ENCODE data around the gene TDRD6. TPM values are rescaled to one million over a fixed set of nuclear protein-coding genes. Genes with fewer than 3 reads are reported as not detected.

The TDRD6 gene
- total RNA-seq, 1 experiment from 2014 or later, result 0.02 TPM

GRCh38 chr6:46684771-46685170 is 2.9 kb upstream of the TDRD6 start:
- no peaks in the 10 kb centered on the region; the same call in 1 of the 2 replicates for H3K27me3 Mint-ChIP-seq (ENCODE audit: low read depth)
- no peaks in the 10 kb centered on the region for H3K4me1 Mint-ChIP-seq
- WGBS (ENCODE audit: extremely low coverage, insufficient read length, low lambda C conversion rate), result no CpG with 5 or more reads among the region's 4 CpGs
- no peak overlapping the region for H2BK5ac ChIP-seq (ENCODE audit: insufficient read length, low read length)
- H4K8ac ChIP-seq (replicated peaks; ENCODE audit: insufficient read length, low read depth, low read length), result no peak overlapping the region
- no peak overlapping the region for H3T11ph ChIP-seq (ENCODE audit: low read length)
- no peaks in the 10 kb centered on the region for H3K4me1 ChIP-seq (ENCODE audit: insufficient read depth, low read length)
- H3K56ac ChIP-seq (ENCODE audit: insufficient read length, low read depth, low read length), result no peak overlapping the region
- no peak overlapping the region for H3K27ac ChIP-seq (ENCODE audit: insufficient read length, low read depth, low read length)
- no peaks in the 10 kb centered on the region for H3K79me1 ChIP-seq (ENCODE audit: insufficient read depth, low read depth, low read length, poor library complexity, severe bottlenecking)
- no peak overlapping the region for H4K5ac ChIP-seq (ENCODE audit: insufficient read length, low read depth, low read length)
- H3K36me3 Mint-ChIP-seq (ENCODE audit: insufficient read depth in 1 of 3, low read depth in 3 of 3), result no peaks in the 10 kb centered on the region
- H3K79me2 ChIP-seq (ENCODE audit: insufficient read depth, low read length), result no peaks in the 10 kb centered on the region
- no peak overlapping the region for H4K91ac ChIP-seq (ENCODE audit: insufficient read length, low read depth, low read length)
- TF ChIP-seq CTCF (conservative IDR thresholded peaks at IDR 0.05), result no peak
- no peak overlapping the region for H3K4me3 Mint-ChIP-seq
- no peak overlapping the region for H3K27ac Mint-ChIP-seq
- no peaks in the 10 kb centered on the region for H4K20me1 ChIP-seq (ENCODE audit: control insufficient read depth, insufficient read depth, insufficient read length)
- H2BK15ac ChIP-seq (ENCODE audit: low read depth, low read length), result no peak overlapping the region
- no peak overlapping the region for H3K9ac ChIP-seq (ENCODE audit: extremely low read depth, insufficient read length, low read length)
- no peak overlapping the region for H3K18ac ChIP-seq (ENCODE audit: insufficient read length, low read depth, low read length)
- no peak overlapping the region for H3K14ac ChIP-seq (ENCODE audit: insufficient read depth, low read length)
- no peak overlapping the region for H2AFZ ChIP-seq (ENCODE audit: low read length)
- H2AK5ac ChIP-seq (ENCODE audit: insufficient read length, low read length), result no peak overlapping the region
- no peak overlapping the region for H2BK120ac ChIP-seq (ENCODE audit: low read depth, low read length, poor library complexity, severe bottlenecking)
- H3K4me2 ChIP-seq (ENCODE audit: insufficient read depth, insufficient read length, low read length), result no peak overlapping the region
- no peak overlapping the region for H2BK20ac ChIP-seq (ENCODE audit: low read depth, low read length, poor library complexity, severe bottlenecking)
- no peaks in the 10 kb centered on the region for H3K27me3 ChIP-seq (ENCODE audit: insufficient read depth, low read length)
- no peaks in the 10 kb centered on the region for H3K9me3 Mint-ChIP-seq
- no peak overlapping the region for H3K4ac ChIP-seq (ENCODE audit: low read depth, low read length)
- DNase-seq, result no peak
- no peak overlapping the region for H2BK12ac ChIP-seq (ENCODE audit: insufficient read length, low read depth, low read length)
- no peaks in the 10 kb centered on the region for H3K23me2 ChIP-seq (ENCODE audit: insufficient read length, low read depth, low read length, poor library complexity, severe bottlenecking)
- no peaks in the 10 kb centered on the region for H3K9me3 ChIP-seq (ENCODE audit: control insufficient read depth, low read depth, low read length)
- H3K23ac ChIP-seq (ENCODE audit: insufficient read length, low read depth, low read length), result no peak overlapping the region
